Suprapubic skin (tissue), 4 donors: ENCODE measurements around the gene EPB41.

Experiments used
- CTCF ChIP-seq, 2 donors: fragments of 200-600 bp in 1 of 2; fragments of 450-650 bp in 1 of 2; sonication (generic) in 1 of 2; IDR thresholded peaks; one replicate each; pipeline ENCODE4 v1.5.1; 2016 to 2019; ENCODE audit warnings: antibody characterized with exemption in 2 of 2, mild to moderate bottlenecking in 1 of 2, moderate library complexity in 1 of 2
- EP300 ChIP-seq: sonication (generic); formaldehyde crosslinking; IDR thresholded peaks from one replicate; pipeline ENCODE4 v1.6.1; 2017; ENCODE audit warnings: antibody characterized with exemption
- POLR2A ChIP-seq, 2 donors: fragments of 450-650 bp; IDR thresholded peaks; one replicate each; pipeline ENCODE4 v1.6.1; 2017; ENCODE audit warnings: antibody characterized with exemption in 2 of 2, mild to moderate bottlenecking in 2 of 2, moderate library complexity in 2 of 2
- POLR2AphosphoS5 ChIP-seq, 3 donors: sonication (generic); formaldehyde crosslinking; IDR thresholded peaks; one replicate each; pipeline ENCODE4 v1.6.1; 2017; ENCODE audit warnings: antibody characterized with exemption in 3 of 3

- TF ChIP-seq POLR2A (IDR thresholded peaks at IDR 0.05), result no peak
- TF ChIP-seq EP300, result no peak
- no peak for TF ChIP-seq POLR2AphosphoS5 (IDR thresholded peaks at IDR 0.05)
- no peak for TF ChIP-seq CTCF (IDR thresholded peaks at IDR 0.05)
These were observed 203.0 kb downstream of the EPB41 start for GRCh38 chr1:29117381-29117780.
